ENCODE data around the gene CLEC10A.

DNA sequence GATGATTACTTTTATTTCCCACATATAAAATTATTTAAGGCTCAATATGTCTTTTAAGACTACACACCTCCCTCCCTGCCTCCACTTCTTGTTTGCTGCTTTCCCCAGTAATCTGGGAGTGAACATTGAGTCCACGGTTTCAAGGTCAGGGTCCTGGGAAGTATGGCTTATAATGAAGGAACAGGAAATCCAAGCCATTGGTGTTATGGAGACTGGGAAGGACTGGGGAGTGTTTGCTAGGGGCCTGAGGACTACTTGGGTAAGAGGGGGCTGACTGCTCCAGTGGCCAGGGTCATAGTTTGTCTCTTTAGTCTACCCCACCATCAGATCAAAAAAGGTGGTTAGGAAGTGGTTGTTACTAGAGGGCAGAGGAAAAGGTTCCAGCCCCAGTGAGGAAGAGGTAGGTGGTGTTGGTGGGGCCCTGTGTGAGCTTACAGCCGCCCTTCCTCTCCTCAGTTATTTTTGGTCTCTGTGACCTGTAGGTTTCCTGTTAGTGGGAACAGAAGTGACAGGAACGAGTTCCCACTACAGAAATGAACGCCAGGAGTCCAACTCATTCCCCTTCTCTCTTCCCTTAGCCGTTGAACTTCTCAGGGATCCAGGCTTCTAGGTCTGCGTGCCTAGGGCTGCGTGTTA lies 45.0 kb downstream of the CLEC10A start:
- TF ChIP-seq POLR2A (IDR thresholded peaks at IDR 0.05) = no peak
- TF ChIP-seq, protein P1, sequence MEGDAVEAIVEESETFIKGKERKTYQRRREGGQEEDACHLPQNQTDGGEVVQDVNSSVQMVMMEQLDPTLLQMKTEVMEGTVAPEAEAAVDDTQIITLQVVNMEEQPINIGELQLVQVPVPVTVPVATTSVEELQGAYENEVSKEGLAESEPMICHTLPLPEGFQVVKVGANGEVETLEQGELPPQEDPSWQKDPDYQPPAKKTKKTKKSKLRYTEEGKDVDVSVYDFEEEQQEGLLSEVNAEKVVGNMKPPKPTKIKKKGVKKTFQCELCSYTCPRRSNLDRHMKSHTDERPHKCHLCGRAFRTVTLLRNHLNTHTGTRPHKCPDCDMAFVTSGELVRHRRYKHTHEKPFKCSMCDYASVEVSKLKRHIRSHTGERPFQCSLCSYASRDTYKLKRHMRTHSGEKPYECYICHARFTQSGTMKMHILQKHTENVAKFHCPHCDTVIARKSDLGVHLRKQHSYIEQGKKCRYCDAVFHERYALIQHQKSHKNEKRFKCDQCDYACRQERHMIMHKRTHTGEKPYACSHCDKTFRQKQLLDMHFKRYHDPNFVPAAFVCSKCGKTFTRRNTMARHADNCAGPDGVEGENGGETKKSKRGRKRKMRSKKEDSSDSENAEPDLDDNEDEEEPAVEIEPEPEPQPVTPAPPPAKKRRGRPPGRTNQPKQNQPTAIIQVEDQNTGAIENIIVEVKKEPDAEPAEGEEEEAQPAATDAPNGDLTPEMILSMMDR (IDR thresholded peaks at IDR 0.05) = no peak
- no peak for TF ChIP-seq POLR2AphosphoS5 (IDR thresholded peaks at IDR 0.05)
